Measurements from ENCODE around the gene ATP4A.

ATP4A gene

DNA sequence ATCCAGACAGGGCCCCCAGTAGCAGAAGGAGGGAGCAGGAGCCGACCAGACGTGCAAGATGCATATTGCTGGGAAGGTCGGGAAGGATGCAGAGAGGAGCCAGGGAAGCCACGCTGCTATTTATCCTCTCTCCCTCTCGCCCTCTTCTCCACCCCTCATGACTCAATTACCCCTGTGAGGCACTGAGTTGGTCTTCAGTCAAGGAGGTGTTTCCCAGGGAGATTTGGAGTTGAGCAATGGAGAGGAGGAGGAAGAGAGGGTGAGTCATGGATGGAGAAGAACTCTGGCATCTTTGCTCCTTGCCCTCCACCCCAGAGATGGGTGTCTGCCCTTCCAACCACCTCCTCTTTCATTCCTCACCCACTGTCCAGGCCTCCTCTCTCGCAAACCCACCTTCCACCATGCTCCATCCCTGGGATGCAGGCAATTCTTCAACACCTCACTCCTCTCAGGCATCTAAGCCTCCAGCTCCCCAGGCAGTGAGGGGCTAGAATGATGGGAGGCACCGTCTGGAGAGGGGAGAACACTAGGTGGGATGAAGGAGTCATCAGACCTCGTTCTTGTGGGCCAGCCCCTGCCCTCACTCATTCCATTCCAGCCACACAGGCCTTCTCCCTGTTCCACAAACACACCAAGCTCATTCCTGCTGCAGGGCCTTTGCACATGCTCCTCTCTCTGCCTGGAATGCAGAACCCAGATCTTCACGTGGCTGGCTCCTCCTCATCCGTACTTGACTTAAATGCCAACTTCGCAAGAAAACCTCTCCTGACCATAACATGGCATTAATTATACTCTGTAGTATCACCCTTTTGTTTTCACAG lies 35.0 kb downstream of the ATP4A start, which contains the start of gene SBSN:
Gene SBSN (minus strand): TSS at position 94 of the 821 bp plus-strand sequence. CDS start 30 bp downstream, at position 64.
- TF ChIP-seq, protein P1, sequence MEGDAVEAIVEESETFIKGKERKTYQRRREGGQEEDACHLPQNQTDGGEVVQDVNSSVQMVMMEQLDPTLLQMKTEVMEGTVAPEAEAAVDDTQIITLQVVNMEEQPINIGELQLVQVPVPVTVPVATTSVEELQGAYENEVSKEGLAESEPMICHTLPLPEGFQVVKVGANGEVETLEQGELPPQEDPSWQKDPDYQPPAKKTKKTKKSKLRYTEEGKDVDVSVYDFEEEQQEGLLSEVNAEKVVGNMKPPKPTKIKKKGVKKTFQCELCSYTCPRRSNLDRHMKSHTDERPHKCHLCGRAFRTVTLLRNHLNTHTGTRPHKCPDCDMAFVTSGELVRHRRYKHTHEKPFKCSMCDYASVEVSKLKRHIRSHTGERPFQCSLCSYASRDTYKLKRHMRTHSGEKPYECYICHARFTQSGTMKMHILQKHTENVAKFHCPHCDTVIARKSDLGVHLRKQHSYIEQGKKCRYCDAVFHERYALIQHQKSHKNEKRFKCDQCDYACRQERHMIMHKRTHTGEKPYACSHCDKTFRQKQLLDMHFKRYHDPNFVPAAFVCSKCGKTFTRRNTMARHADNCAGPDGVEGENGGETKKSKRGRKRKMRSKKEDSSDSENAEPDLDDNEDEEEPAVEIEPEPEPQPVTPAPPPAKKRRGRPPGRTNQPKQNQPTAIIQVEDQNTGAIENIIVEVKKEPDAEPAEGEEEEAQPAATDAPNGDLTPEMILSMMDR (IDR thresholded peaks at IDR 0.05; ENCODE audit: borderline replicate concordance, extremely low read depth, low read length, poor library complexity, severe bottlenecking), result no peak
- TF ChIP-seq EZH2 (IDR thresholded peaks at IDR 0.05; ENCODE audit: borderline replicate concordance, low read depth, low read length, severe bottlenecking), result no peak
- Histone ChIP-seq H2AFZ (ENCODE audit: low read depth, low read length) (no peak within 1 kb of the TSS), H3K9ac (ENCODE audit: low read depth, low read length) (no peak within 1 kb of the TSS), H3K4me1 (ENCODE audit: insufficient read depth, low read length) (no peaks in the 10 kb centered on the region), H3K27ac (ENCODE audit: low read length) (no peak within 1 kb of the TSS), H3K79me2 (ENCODE audit: insufficient read depth, low read length) (no peaks in the 10 kb centered on the region), H3K9me3 (ENCODE audit: insufficient read depth, low read length, severe bottlenecking) (no peaks in the 10 kb centered on the region), H3K36me3 (ENCODE audit: insufficient read depth, low read length) (no peaks in the 10 kb centered on the region), H3K4me2 (ENCODE audit: insufficient read depth, low read length) (no peak within 1 kb of the TSS), H3K4me3 (ENCODE audit: low read depth in 1 of 2, low read length in 2 of 2) (no peak within 1 kb of the TSS), H3K27me3 (ENCODE audit: insufficient read depth, low read length, poor library complexity) (no peaks in the 10 kb centered on the region), H4K20me1 (ENCODE audit: insufficient read depth, low read length) (no peaks in the 10 kb centered on the region)
- ATAC-seq (ENCODE audit: insufficient read depth, low read depth), result no peak
- no peak for DNase-seq

DNA sequence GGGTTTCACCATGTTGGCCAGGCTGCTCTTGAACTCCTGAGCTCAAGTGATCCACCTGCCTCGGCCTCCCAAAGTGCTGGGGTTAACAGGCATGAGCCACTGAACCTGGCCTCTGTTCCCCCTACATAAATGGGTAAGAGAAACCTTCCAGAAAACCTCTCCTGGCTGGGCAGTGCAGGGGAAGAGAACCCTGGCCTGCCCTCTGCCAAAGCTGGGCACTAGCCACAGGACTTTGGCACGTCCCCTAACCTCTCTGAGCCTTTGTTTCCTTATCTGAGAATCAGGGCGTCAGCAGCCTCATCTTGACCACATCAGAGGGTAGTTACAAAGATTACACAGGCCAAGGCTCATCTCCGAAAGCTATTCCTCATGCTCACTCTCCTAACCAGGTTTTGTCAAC lies 37.6 kb downstream of the ATP4A start:
- Histone ChIP-seq H3K27me3 (ENCODE audit: insufficient read depth, low read length, poor library complexity) (no peaks in the 10 kb centered on the region), H3K4me2 (ENCODE audit: insufficient read depth, low read length) (no peak overlapping the region), H3K4me3 (ENCODE audit: low read depth in 1 of 2, low read length in 2 of 2) (no peak overlapping the region), H4K20me1 (ENCODE audit: insufficient read depth, low read length) (no peaks in the 10 kb centered on the region), H3K9me3 (ENCODE audit: insufficient read depth, low read length, severe bottlenecking) (no peaks in the 10 kb centered on the region), H3K9ac (ENCODE audit: low read depth, low read length) (no peak overlapping the region), H2AFZ (ENCODE audit: low read depth, low read length) (no peak overlapping the region), H3K4me1 (ENCODE audit: insufficient read depth, low read length) (no peaks in the 10 kb centered on the region), H3K79me2 (ENCODE audit: insufficient read depth, low read length) (no peaks in the 10 kb centered on the region), H3K36me3 (ENCODE audit: insufficient read depth, low read length) (no peaks in the 10 kb centered on the region), H3K27ac (ENCODE audit: low read length) (no peak overlapping the region)
- TF ChIP-seq, protein P1 (IDR thresholded peaks at IDR 0.05; ENCODE audit: borderline replicate concordance, extremely low read depth, low read length, poor library complexity, severe bottlenecking), result no peak
- no peak for TF ChIP-seq EZH2 (IDR thresholded peaks at IDR 0.05; ENCODE audit: borderline replicate concordance, low read depth, low read length, severe bottlenecking)
- DNase-seq (no peak), ATAC-seq (ENCODE audit: insufficient read depth, low read depth) (no peak)

DNA sequence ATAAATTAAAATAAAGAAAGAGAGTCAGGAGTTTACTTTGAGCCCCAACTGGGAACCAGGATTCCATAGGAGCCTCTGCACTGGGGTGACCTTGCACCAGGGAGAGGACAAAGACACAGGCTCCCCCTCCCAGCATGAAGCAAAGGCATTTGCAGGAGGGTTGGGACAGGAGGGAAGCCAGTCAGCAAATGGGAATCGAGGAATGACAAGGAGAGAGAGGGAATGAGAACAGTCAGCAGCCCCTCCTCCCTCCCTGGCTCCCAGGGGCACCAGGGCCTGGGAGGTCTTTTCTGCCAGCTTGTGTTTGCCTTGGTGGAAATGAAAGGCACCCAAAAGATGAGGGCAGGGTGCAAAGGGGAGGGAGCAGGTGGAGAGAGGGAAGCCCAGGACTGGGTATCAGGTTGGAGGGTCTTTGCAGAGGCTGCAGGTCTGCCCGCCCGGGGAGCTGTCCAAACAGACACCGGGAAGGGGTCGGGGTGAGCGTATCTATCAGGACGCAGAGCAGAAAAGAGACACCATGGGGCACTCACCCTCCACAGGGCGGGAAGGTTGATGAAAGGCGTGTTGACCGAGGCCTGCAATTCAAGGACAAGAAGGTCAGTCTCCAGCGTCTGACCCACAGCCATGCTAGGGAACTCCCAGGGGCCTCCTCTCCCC lies 39.1 kb downstream of the ATP4A start:
- H3K4me3 ChIP-seq (ENCODE audit: low read depth in 1 of 2, low read length in 2 of 2), result no peak overlapping the region
- TF ChIP-seq, protein P1 (IDR thresholded peaks at IDR 0.05; ENCODE audit: borderline replicate concordance, extremely low read depth, low read length, poor library complexity, severe bottlenecking), result no peak
- no peak for TF ChIP-seq EZH2 (IDR thresholded peaks at IDR 0.05; ENCODE audit: borderline replicate concordance, low read depth, low read length, severe bottlenecking)
- H3K9me3 ChIP-seq (ENCODE audit: insufficient read depth, low read length, severe bottlenecking), result no peaks in the 10 kb centered on the region
- H3K27ac ChIP-seq (ENCODE audit: low read length), result no peak overlapping the region
- DNase-seq, result no peak
- no peaks in the 10 kb centered on the region for H3K4me1 ChIP-seq (ENCODE audit: insufficient read depth, low read length)
- no peaks in the 10 kb centered on the region for H3K36me3 ChIP-seq (ENCODE audit: insufficient read depth, low read length)
- no peak for ATAC-seq (ENCODE audit: insufficient read depth, low read depth)
- no peaks in the 10 kb centered on the region for H4K20me1 ChIP-seq (ENCODE audit: insufficient read depth, low read length)
- H3K27me3 ChIP-seq (ENCODE audit: insufficient read depth, low read length, poor library complexity), result no peaks in the 10 kb centered on the region
- no peaks in the 10 kb centered on the region for H3K79me2 ChIP-seq (ENCODE audit: insufficient read depth, low read length)
- H3K9ac ChIP-seq (ENCODE audit: low read depth, low read length), result no peak overlapping the region
- no peak overlapping the region for H2AFZ ChIP-seq (ENCODE audit: low read depth, low read length)
- no peak overlapping the region for H3K4me2 ChIP-seq (ENCODE audit: insufficient read depth, low read length)
